SU-DHL-6 (cell line): ENCODE results near the gene GALNT6.

ENCODE experiments used
- H2AFZ ChIP-seq: fragments of 200-600 bp; sonication (generic); 2 replicates; pipeline ENCODE4 v1.6.1; 2014; ENCODE audit warnings: low read depth, mild to moderate bottlenecking, moderate library complexity, mixed read lengths, antibody characterized with exemption, low read length; ENCODE audit not compliant: severe bottlenecking
- H3F3A ChIP-seq: fragments of 200-600 bp; shearing (Covaris generic); 2 replicates; pipeline ENCODE4 v1.6.0; 2016; ENCODE audit warnings: antibody characterized with exemption, mild to moderate bottlenecking; ENCODE audit not compliant: insufficient read depth
- H3K27ac ChIP-seq: fragments of 200-600 bp; sonication (generic); 2 replicates; pipeline ENCODE4 v1.5.1; 2016; ENCODE audit warnings: low read depth, mild to moderate bottlenecking, low read length, moderate library complexity, mixed read lengths
- H3K27me3 ChIP-seq: fragments of 200-600 bp; sonication (generic), shearing (Covaris generic); 2 replicates; pipeline ENCODE4 v1.6.0; 2014; ENCODE audit warnings: mild to moderate bottlenecking, low read length
- H3K36me3 ChIP-seq: fragments of 200-600 bp; sonication (generic); 2 replicates; pipeline ENCODE4 v1.6.1; 2014; ENCODE audit warnings: mild to moderate bottlenecking, low read length, mixed read lengths
- H3K4me2 ChIP-seq: fragments of 300-600, 200-600 bp; shearing (Covaris generic), sonication (generic); 2 replicates; pipeline ENCODE4 v1.6.0; 2014; ENCODE audit warnings: low read length, low read depth, mild to moderate bottlenecking; ENCODE audit not compliant: poor library complexity, severe bottlenecking
- H3K4me3 ChIP-seq: fragments of 200-600 bp; sonication (generic); 2 replicates; pipeline ENCODE4 v1.5.1; 2014; ENCODE audit warnings: antibody characterized with exemption, low read length, mild to moderate bottlenecking, mixed read lengths; ENCODE audit not compliant: insufficient read depth, poor library complexity, severe bottlenecking
- H3K79me2 ChIP-seq: fragments of 200-600 bp; sonication (generic); 2 replicates; pipeline ENCODE4 v1.6.1; 2014; ENCODE audit warnings: mild to moderate bottlenecking, low read length, moderate library complexity; ENCODE audit not compliant: insufficient read depth
- H3K9ac ChIP-seq: fragments of 200-600 bp; sonication (generic); 2 replicates; pipeline ENCODE4 v1.7.0; 2014; ENCODE audit warnings: mild to moderate bottlenecking, low read length
- H3K9me2 ChIP-seq: fragments of 200-600 bp; sonication (generic); replicated peaks from 2 replicates; pipeline ENCODE4 v1.6.1; 2014; ENCODE audit warnings: low read length; ENCODE audit not compliant: insufficient read depth
- H3K9me3 ChIP-seq: fragments of 200-600 bp; sonication (generic); 2 replicates; pipeline ENCODE4 v1.6.1; 2014; ENCODE audit warnings: low read length, mixed read lengths; ENCODE audit not compliant: insufficient read depth
- H4K20me1 ChIP-seq: fragments of 200-600 bp; sonication (generic); 2 replicates; pipeline ENCODE4 v1.6.1; 2014; ENCODE audit warnings: low read depth, mild to moderate bottlenecking, antibody characterized with exemption, low read length, moderate library complexity, mixed read lengths
- EZH2phosphoT487 ChIP-seq: fragments of 200-600 bp; sonication (generic), shearing (Covaris generic); conservative IDR thresholded peaks from 2 replicates; pipeline ENCODE4 v1.6.1; 2018; ENCODE audit warnings: mild to moderate bottlenecking, antibody characterized with exemption, low read length, moderate library complexity, mixed read lengths
- TF ChIP-seq, protein P1 (sequence below): fragments of 200-600 bp; sonication (generic); IDR thresholded peaks from one replicate; pipeline ENCODE4 v1.5.1; 2017; ENCODE audit warnings: antibody characterized with exemption, mild to moderate bottlenecking, low read length, moderate library complexity; ENCODE audit not compliant: insufficient read depth, poor library complexity, severe bottlenecking

Gene GALNT6

GRCh38 chr12:51391283-51392123, at the start of gene GALNT6:
Gene GALNT6, minus strand, starts transcription at chr12:51391406. Its CDS starts 11,625 bp downstream, at chr12:51379781.
- Histone ChIP-seq H4K20me1 (no peaks in the 10 kb centered on the region), H3K79me2 (no peaks in the 10 kb centered on the region), H3K4me2 (peak within 1 kb of the TSS; percentile 65), H3K9ac (peak within 1 kb of the TSS; percentile 59), H3K27me3 (no peaks in the 10 kb centered on the region), H3K4me3 (peak within 1 kb of the TSS; percentile 63), H3F3A (no peaks in the 10 kb centered on the region), H2AFZ (peak within 1 kb of the TSS; percentile 78), H3K36me3 (no peaks in the 10 kb centered on the region), H3K9me3 (no peaks in the 10 kb centered on the region), H3K27ac (peak within 1 kb of the TSS; percentile 31), H3K9me2 (no peaks in the 10 kb centered on the region)
- TF ChIP-seq EZH2phosphoT487, result no peak
- TF ChIP-seq, protein P1, sequence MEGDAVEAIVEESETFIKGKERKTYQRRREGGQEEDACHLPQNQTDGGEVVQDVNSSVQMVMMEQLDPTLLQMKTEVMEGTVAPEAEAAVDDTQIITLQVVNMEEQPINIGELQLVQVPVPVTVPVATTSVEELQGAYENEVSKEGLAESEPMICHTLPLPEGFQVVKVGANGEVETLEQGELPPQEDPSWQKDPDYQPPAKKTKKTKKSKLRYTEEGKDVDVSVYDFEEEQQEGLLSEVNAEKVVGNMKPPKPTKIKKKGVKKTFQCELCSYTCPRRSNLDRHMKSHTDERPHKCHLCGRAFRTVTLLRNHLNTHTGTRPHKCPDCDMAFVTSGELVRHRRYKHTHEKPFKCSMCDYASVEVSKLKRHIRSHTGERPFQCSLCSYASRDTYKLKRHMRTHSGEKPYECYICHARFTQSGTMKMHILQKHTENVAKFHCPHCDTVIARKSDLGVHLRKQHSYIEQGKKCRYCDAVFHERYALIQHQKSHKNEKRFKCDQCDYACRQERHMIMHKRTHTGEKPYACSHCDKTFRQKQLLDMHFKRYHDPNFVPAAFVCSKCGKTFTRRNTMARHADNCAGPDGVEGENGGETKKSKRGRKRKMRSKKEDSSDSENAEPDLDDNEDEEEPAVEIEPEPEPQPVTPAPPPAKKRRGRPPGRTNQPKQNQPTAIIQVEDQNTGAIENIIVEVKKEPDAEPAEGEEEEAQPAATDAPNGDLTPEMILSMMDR, result no peak

DNA sequence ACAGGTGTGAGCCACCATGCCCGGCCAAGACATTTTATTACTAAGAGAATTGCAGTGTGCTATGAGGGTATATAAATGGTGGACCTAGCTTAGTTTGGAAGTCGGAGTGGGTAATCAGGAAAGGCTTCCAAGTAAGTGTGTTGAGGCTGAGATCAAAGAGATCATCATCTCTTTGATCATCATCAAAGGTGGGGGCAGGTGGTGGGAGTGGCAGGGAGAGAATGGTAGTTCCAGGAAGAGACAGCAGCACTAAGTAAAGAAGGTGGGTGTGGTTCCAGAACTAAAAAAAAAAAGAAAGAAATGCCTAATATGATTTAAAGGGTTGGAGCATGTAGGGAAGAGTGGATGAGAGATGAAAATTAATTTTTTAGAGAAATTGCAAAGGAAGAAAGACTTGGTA, 48.1 kb upstream of the GALNT6 start:
- TF ChIP-seq EZH2phosphoT487, result no peak
- TF ChIP-seq, protein P1, result no peak
- no peak overlapping the region for H3K4me2 ChIP-seq
- no peaks in the 10 kb centered on the region for H3K9me3 ChIP-seq
- no peak overlapping the region for H2AFZ ChIP-seq
- no peaks in the 10 kb centered on the region for H3F3A ChIP-seq
- H3K36me3 ChIP-seq, result no peaks in the 10 kb centered on the region
- no peaks in the 10 kb centered on the region for H3K9me2 ChIP-seq
- H3K79me2 ChIP-seq, result no peaks in the 10 kb centered on the region
- H3K9ac ChIP-seq, result no peak overlapping the region
- no peaks in the 10 kb centered on the region; the same call in 1 of the 2 replicates for H4K20me1 ChIP-seq
- H3K4me3 ChIP-seq, result no peak overlapping the region
- H3K27ac ChIP-seq, result no peak overlapping the region
- no peaks in the 10 kb centered on the region for H3K27me3 ChIP-seq

- TF ChIP-seq, protein P1, result no peak
- no peak for TF ChIP-seq EZH2phosphoT487
- H3K79me2 ChIP-seq, result no peaks in the 10 kb centered on the region
- H3K27me3 ChIP-seq, result no peaks in the 10 kb centered on the region
- H3K4me3 ChIP-seq, result no peak overlapping the region
- no peaks in the 10 kb centered on the region for H3K36me3 ChIP-seq
- no peak overlapping the region for H2AFZ ChIP-seq
- no peak overlapping the region for H3K27ac ChIP-seq
- H4K20me1 ChIP-seq, result no peaks in the 10 kb centered on the region; the same call in 1 of the 2 replicates
- no peaks in the 10 kb centered on the region for H3K9me2 ChIP-seq
- H3F3A ChIP-seq, result no peaks in the 10 kb centered on the region
- no peaks in the 10 kb centered on the region for H3K9me3 ChIP-seq
- no peak overlapping the region for H3K9ac ChIP-seq
- H3K4me2 ChIP-seq, result no peak overlapping the region
Observed at GRCh38 chr12:51437431-51437830, 46.2 kb upstream of the GALNT6 start.
